Activated naive CD4-positive, alpha-beta T cell treated with anti-CD3 and anti-CD28 coated beads, Interleukin-2, amount 10 ng/mL, durations not matched to agents 7 days and 5 days (primary cell): ENCODE measurements around the gene SH2B3.

Experiments
- CTCF ChIA-PET: fragments of 350-600 bp; sonication (Branson Sonifier 250); formaldehyde crosslinking; loops from one replicate; lab custom pipeline; 2021; ENCODE audit warnings: antibody characterized with exemption; lab: Charles Lee
- DNase-seq: peaks from one replicate; pipeline ENCODE4 v3.0.0-alpha.2; 2020
- H3K27ac Mint-ChIP-seq: one replicate; pipeline ENCODE4 v1.8.0; 2021; ENCODE audit warnings: mild to moderate bottlenecking, moderate library complexity, mixed read lengths
- H3K27me3 Mint-ChIP-seq: one replicate; pipeline ENCODE4 v1.8.0; 2021; ENCODE audit warnings: mild to moderate bottlenecking, mixed read lengths
- H3K36me3 Mint-ChIP-seq: one replicate; pipeline ENCODE4 v1.8.0; 2021; ENCODE audit warnings: mixed read lengths
- H3K4me1 Mint-ChIP-seq: one replicate; pipeline ENCODE4 v1.8.0; 2021; ENCODE audit warnings: mixed read lengths
- H3K4me3 Mint-ChIP-seq: one replicate; pipeline ENCODE4 v1.8.0; 2021; ENCODE audit warnings: mild to moderate bottlenecking, moderate library complexity, mixed read lengths
- H3K9me3 Mint-ChIP-seq: one replicate; pipeline ENCODE4 v1.8.0; 2021; ENCODE audit warnings: mixed read lengths

SH2B3 gene

GRCh38 chr12:111417784-111418593, 12.3 kb downstream of the SH2B3 start:
- H3K36me3 Mint-ChIP-seq: peaks cover 50% of the 10 kb centered on the region
- no peak for DNase-seq
- H3K27ac Mint-ChIP-seq: no peak overlapping the region
- no peaks in the 10 kb centered on the region for H3K9me3 Mint-ChIP-seq
- H3K4me1 Mint-ChIP-seq: peaks cover 41% of the 10 kb centered on the region
- CTCF ChIA-PET: no interaction called here
- no peaks in the 10 kb centered on the region for H3K27me3 Mint-ChIP-seq
- H3K4me3 Mint-ChIP-seq: no peak overlapping the region

GRCh38 chr12:111418594-111418880, 12.8 kb downstream of the SH2B3 start:
- CTCF ChIA-PET: no interaction called here
- H3K27ac Mint-ChIP-seq: no peak overlapping the region

GRCh38 chr12:111419784-111420183, 14.1 kb downstream of the SH2B3 start:
- Mint-ChIP-seq H3K27me3 (no peaks in the 10 kb centered on the region), H3K4me3 (no peak overlapping the region), H3K36me3 (peaks cover 42% of the 10 kb centered on the region), H3K4me1 (peaks cover 37% of the 10 kb centered on the region), H3K9me3 (no peaks in the 10 kb centered on the region), H3K27ac (no peak overlapping the region)
- CTCF ChIA-PET: interaction anchor here (2.6 kb wide), 1 partner anchor 32 kb away, joined by 7 read pairs; no protein-coding TSS in a partner anchor
- DNase-seq: no peak

More at GRCh38 chr12:111418594-111418880, 12.8 kb downstream of the SH2B3 start:
- Mint-ChIP-seq H3K4me3 (no peak overlapping the region), H3K27me3 (no peaks in the 10 kb centered on the region), H3K4me1 (peaks cover 37% of the 10 kb centered on the region), H3K36me3 (peaks cover 46% of the 10 kb centered on the region), H3K9me3 (no peaks in the 10 kb centered on the region)
- no peak for DNase-seq

- Mint-ChIP-seq H3K27ac (peak overlapping the region; percentile 11), H3K4me3 (no peak overlapping the region), H3K27me3 (no peaks in the 10 kb centered on the region), H3K36me3 (peaks cover 41% of the 10 kb centered on the region), H3K9me3 (no peaks in the 10 kb centered on the region), H3K4me1 (peaks cover 40% of the 10 kb centered on the region)
- CTCF ChIA-PET: interaction anchor here (2.6 kb wide), 1 partner anchor 31 kb away, joined by 7 read pairs; no protein-coding TSS in a partner anchor
- DNase-seq: no peak
These were observed 14.8 kb downstream of the SH2B3 start for GRCh38 chr12:111420494-111420893.

GRCh38 chr12:111424189-111424792, 18.6 kb downstream of the SH2B3 start:
- no peaks in the 10 kb centered on the region for H3K9me3 Mint-ChIP-seq
- H3K4me3 Mint-ChIP-seq: no peak overlapping the region
- H3K4me1 Mint-ChIP-seq: peaks cover 66% of the 10 kb centered on the region
- peaks cover 25% of the 10 kb centered on the region for H3K36me3 Mint-ChIP-seq
- H3K27me3 Mint-ChIP-seq: no peaks in the 10 kb centered on the region
- no peak for DNase-seq
- CTCF ChIA-PET: interaction anchor here (1.2 to 3.3 kb wide), 7 partner anchors 11 to 27 kb away, joined by 4 to 40 read pairs (median 6); no protein-coding TSS in a partner anchor
- peak overlapping the region; percentile 89 for H3K27ac Mint-ChIP-seq

GRCh38 chr12:111424793-111425251, 19.1 kb downstream of the SH2B3 start:
- Mint-ChIP-seq H3K4me3 (no peak overlapping the region), H3K27me3 (no peaks in the 10 kb centered on the region), H3K36me3 (peaks cover 21% of the 10 kb centered on the region), H3K9me3 (no peaks in the 10 kb centered on the region), H3K27ac (peak overlapping the region; percentile 89), H3K4me1 (peaks cover 72% of the 10 kb centered on the region)
- DNase-seq: no peak
- CTCF ChIA-PET: interaction anchor here (1.2 to 3.3 kb wide), 7 partner anchors 10 to 28 kb away, joined by 4 to 40 read pairs (median 6); no protein-coding TSS in a partner anchor

GRCh38 chr12:111425655-111426054, 19.9 kb downstream of the SH2B3 start:
- Mint-ChIP-seq H3K27me3 (no peaks in the 10 kb centered on the region), H3K36me3 (peaks cover 19% of the 10 kb centered on the region), H3K27ac (peak overlapping the region; percentile 89), H3K9me3 (no peaks in the 10 kb centered on the region), H3K4me1 (peaks cover 76% of the 10 kb centered on the region), H3K4me3 (no peak overlapping the region)
- CTCF ChIA-PET: interaction anchor here (1.2 to 3.3 kb wide), 6 partner anchors 9 to 29 kb away, joined by 4 to 40 read pairs (median 7); no protein-coding TSS in a partner anchor
- no peak for DNase-seq

- peak; percentile 40 for DNase-seq
- Mint-ChIP-seq H3K4me1 (peaks cover 80% of the 10 kb centered on the region), H3K27me3 (no peaks in the 10 kb centered on the region), H3K9me3 (no peaks in the 10 kb centered on the region), H3K27ac (peak overlapping the region; percentile 89), H3K4me3 (no peak overlapping the region), H3K36me3 (peaks cover 21% of the 10 kb centered on the region)
- CTCF ChIA-PET: interaction anchor here (0.5 to 3.3 kb wide), 7 partner anchors 8 to 231 kb away, joined by 3 to 40 read pairs (median 4); no protein-coding TSS in a partner anchor
These were observed 20.8 kb downstream of the SH2B3 start for GRCh38 chr12:111426344-111427185.

- no peaks in the 10 kb centered on the region for H3K9me3 Mint-ChIP-seq
- no peak for DNase-seq
- peak overlapping the region; percentile 18 for H3K4me3 Mint-ChIP-seq
- H3K4me1 Mint-ChIP-seq: peaks cover 87% of the 10 kb centered on the region
- H3K36me3 Mint-ChIP-seq: peaks cover 23% of the 10 kb centered on the region
- peak overlapping the region; percentile 89 for H3K27ac Mint-ChIP-seq
- CTCF ChIA-PET: interaction anchor here (0.5 to 1.7 kb wide), 6 partner anchors 15 to 230 kb away, joined by 3 to 8 read pairs (median 3); no protein-coding TSS in a partner anchor
- H3K27me3 Mint-ChIP-seq: no peaks in the 10 kb centered on the region
These were observed 21.8 kb downstream of the SH2B3 start for GRCh38 chr12:111427417-111428074.

GRCh38 chr12:111428081-111428727, 22.5 kb downstream of the SH2B3 start:
- H3K36me3 Mint-ChIP-seq: peaks cover 24% of the 10 kb centered on the region
- peaks cover 90% of the 10 kb centered on the region for H3K4me1 Mint-ChIP-seq
- peak overlapping the region; percentile 67 for H3K4me3 Mint-ChIP-seq
- DNase-seq: peak; percentile 23
- no peaks in the 10 kb centered on the region for H3K9me3 Mint-ChIP-seq
- H3K27ac Mint-ChIP-seq: peak overlapping the region; percentile 89
- CTCF ChIA-PET: interaction anchor here (0.9 to 4.3 kb wide), 5 partner anchors 16 to 31 kb away, joined by 3 to 27 read pairs (median 3); no protein-coding TSS in a partner anchor
- H3K27me3 Mint-ChIP-seq: no peaks in the 10 kb centered on the region

GRCh38 chr12:111428728-111429175, 23.0 kb downstream of the SH2B3 start:
- CTCF ChIA-PET: interaction anchor here (1.3 to 4.3 kb wide), 5 partner anchors 15 to 24 kb away, joined by 3 to 27 read pairs (median 6); no protein-coding TSS in a partner anchor
- Mint-ChIP-seq H3K36me3 (peaks cover 29% of the 10 kb centered on the region), H3K9me3 (no peaks in the 10 kb centered on the region), H3K4me3 (peak overlapping the region; percentile 67), H3K27ac (peak overlapping the region; percentile 89), H3K27me3 (no peaks in the 10 kb centered on the region), H3K4me1 (peaks cover 95% of the 10 kb centered on the region)
- DNase-seq: peak; percentile 57

- Mint-ChIP-seq H3K27ac (peak overlapping the region; percentile 100), H3K4me1 (peaks cover 98% of the 10 kb centered on the region), H3K4me3 (peak overlapping the region; percentile 67), H3K9me3 (no peaks in the 10 kb centered on the region), H3K27me3 (peaks cover 3% of the 10 kb centered on the region), H3K36me3 (peaks cover 33% of the 10 kb centered on the region)
- CTCF ChIA-PET: interaction anchor here (0.8 to 4.3 kb wide), 8 partner anchors 14 to 33 kb away, joined by 3 to 27 read pairs (median 4); no protein-coding TSS in a partner anchor
- peak; percentile 85 for DNase-seq
These were observed 24.2 kb downstream of the SH2B3 start for GRCh38 chr12:111429828-111430432.
